Activated CD8-positive, alpha-beta memory T cell treated with anti-CD3 and anti-CD28 coated beads, Interleukin-2, amount 50 U/mL, for 1 hour (primary cell): ENCODE data around the gene MBD4.

Experiments
- DNase-seq: peaks from one replicate; pipeline ENCODE4 v3.0.0-alpha.2; 2020; ENCODE audit errors: extremely low read depth

The MBD4 gene

DNA sequence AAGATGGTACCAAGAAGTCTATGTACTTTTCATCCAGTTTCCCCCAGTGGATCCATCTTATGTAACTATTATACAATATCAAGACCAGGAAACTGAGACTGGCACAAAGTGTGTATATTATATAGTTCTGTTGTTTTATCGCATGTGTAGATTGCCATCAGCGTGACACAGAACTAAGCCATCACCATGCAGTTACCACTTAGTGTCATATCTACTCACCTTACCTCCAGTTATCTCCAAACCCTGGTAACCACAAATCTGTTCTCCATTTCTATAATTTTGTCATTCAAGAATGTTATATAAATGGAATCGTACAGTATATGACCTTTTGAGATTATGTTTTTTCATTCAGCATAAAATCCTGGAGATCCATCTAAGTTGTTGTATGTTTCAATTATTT is 23.3 kb upstream of the MBD4 start:
- no peak for DNase-seq

DNA sequence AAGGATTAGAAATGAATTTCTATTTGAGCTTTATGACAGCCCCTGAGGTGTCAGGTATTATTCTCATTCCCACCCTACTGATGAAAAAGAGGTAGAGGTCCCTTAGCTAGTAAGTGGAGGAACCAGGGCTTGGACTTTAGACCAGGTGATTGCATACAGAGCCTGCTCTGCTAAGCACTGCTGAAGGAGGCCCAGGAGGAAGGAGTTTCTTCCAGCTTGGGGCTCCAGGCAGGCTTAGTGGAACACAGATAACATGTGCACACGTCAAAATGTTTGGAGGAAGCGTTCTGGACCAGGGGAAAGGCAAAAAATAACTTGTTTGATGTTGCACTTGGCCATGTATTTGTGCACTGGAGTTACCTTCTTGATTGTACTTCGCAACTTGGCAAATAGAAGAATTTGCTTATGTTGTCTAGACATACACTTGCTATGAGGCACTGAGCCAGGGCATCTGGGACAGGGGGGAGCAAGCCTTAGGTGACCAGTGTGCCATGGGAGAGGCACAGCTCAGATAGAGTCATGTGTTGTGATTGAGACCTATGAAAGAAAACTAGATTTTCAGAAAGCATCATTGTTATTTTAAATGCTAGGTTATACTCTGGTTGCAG is 22.7 kb upstream of the MBD4 start:
- DNase-seq = no peak

DNA sequence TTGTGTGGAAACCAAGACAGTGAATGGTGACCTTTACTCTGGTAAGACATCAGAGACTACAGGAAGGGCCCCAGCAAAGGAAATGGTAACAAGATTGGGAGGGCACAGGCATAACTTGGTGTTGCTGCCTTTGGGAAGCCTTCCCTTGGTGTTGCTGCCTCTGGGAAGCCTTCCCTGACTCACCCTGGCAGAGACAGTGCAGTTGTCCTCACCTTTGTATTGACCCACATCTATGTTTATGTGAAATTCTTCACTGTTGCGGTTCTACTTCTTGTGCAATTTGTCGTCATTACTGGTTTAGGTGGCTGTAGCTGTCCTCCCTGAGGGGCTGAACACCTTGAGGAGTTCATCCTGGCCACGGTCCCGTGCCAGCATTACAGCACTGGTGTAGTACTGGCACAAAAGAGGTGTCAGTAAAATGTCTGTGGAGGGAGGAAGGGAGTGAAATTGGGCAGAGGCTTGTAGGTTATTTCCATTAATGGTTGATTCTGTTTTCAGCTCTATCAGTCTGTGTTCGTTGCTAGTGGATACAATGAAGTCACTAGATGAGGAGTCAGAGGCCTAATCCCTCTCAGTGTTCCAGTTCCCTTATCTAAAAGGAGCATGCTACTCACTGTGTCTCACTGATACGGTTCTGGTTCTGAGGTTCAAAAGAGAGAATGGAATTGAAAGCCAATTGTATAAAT is 21.9 kb upstream of the MBD4 start:
- no peak for DNase-seq

DNA sequence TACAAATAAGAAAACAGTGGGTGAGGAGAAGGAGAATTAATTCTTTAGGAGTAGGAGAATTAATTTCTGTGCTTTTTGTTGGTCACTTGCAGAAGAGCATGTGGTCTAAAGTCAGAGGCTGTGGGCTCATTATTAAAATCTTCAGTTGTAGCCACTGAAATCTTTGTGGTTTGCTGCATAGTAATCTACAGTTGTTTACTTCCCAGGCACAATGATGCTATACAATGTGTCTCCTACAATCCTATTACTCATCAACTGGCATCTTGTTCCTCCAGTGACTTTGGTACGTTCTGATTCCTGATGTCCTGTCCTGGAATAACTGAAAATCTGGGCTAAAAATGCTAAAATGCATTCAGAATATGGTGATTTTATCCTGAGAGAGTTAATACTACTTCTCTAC is 21.3 kb upstream of the MBD4 start:
- DNase-seq = no peak

DNA sequence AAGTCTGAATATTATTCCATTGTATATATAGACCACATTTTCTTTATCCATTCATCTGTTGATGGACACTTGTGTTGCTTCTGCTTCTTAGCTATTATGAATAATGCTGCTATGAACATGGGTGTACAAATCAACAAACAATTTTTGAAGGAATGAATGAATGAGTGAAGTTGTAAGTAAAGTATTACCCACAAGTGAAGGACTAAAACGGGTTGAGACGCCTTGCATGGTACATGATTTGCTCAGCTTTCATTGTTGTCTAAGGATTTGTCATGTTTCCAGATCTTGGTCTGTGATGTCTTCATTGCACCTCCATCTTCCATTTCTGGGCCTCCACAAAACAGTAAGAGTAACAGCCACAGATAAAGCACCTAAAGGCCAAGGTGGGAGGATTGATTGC is 20.8 kb upstream of the MBD4 start:
- no peak for DNase-seq

DNA sequence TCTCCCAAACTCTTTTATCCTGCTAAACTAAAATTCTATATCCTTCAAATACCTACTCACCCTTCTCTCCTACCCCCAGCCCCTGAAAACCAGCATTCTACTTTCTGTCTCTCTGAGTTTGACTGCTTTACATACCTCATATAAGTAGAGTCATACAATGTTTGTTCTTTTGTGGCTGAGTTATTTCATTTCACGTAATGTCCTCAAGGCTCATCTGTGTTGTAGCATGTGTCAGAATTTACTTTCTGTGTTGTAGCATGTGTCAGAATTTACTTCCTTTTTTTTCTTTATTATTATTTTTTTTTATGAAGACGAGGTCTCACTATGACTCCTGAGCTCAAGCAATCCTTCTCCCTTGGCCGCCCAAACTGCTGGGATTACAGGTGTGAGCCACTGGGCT is 20.4 kb upstream of the MBD4 start:
- no peak for DNase-seq

DNA sequence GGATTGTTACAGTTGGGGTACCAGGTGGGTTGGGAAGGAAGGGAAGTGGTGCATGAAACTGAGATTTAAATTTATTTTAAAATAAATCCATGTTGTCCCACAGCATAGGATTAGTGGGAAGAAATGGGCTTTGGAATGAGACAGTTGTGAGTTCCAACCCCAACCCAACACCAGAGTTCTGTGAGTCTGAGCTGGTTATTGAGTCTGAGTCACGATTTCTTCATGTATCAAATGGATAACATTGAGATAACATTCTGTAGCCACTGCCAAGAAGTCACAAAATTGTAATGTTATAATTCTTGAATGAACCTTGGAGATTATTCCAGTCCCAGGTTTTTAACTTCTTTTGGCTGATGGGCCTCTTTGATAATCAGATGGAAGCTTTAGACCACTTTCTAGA is 14.0 kb upstream of the MBD4 start:
- DNase-seq = no peak

DNA sequence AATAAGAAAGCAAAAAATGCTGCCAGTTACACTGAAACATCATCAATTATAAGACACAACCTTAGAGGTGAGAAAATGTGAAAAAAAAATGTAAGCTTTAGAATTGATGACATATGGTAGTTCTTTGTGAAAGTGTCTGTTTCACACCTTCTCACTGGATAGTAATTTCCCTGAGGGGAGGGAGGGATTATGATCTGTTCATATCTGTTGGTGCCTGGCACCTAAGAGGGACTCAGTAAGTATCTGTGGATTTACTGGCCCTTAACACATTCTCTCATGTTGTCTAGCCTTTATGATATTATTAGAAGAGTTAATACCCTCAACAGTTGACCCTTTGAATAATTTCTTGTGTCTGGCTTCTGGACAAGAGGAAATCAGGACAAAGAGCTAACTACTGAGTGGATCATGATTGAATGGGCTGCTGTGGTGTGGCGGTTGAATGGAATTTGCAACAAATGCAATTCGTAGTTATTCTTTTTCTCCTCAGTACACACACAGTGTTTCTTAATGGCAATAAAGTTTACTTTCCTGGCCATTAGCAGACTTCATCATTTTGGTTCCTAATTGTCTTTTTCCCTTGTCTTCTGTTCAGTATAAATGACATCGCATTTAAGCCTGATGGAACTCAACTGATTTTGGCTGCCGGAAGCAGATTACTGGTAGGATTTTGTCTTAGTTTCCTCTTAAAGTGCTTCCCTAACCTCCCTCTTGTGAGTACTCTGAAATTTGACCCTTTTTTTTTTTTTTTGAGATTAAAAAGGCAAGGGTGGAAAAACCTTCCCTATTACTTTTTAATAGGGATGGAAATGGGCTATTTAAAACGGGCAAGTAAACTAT is 9.7 kb upstream of the MBD4 start:
- DNase-seq = no peak

DNA sequence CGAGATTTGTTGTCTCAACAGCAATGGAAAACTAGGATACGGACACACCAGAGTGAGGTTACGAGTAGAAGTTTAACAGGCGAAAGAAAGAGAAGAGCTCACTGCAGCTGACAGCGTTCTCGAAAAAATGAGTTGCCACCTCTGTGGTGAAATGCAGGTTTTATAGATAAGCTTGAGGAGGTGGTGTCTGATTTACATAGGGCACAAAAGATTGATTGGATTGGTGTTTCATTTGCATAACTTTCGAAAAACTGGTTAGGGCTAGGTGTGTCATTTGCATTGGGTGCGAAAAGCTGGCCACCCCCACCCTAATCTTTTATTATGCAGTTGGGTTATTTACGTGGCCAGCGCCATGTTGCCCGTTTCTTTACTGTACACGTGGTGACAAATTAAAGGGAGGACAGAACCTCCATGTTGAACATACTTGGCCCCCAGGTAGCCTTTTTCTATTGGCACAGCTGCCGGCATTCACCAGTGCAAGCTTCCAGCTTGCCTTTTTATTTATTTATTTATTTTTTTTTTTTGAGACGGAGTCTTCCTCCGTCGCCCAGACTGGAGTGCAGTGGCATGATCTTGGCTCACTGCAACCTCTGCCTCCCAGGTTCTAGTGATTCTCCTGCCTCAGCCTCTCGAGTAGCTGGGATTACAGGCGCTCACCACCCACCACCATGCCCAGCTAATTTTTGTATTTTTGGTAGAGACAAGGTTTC is 8.6 kb upstream of the MBD4 start:
- DNase-seq = no peak

DNA sequence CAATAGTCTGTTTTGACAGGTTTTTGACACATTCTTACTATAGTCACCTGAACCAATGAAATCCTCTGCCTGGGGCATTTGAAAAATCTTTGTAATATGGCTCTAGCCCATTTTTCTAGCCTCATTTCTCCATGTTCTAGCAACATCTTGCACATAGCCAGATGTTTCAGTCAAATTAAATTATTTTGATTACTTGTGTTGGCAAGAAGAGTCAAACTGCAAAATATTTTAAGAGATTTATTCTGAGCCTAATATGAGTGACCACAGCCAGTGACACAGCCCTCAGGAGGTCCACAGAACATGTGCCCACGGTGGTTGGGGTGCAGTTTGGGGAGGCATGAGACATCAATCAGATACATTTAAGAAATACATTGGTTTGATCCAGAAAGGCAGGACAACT is 7.2 kb upstream of the MBD4 start:
- no peak for DNase-seq

DNA sequence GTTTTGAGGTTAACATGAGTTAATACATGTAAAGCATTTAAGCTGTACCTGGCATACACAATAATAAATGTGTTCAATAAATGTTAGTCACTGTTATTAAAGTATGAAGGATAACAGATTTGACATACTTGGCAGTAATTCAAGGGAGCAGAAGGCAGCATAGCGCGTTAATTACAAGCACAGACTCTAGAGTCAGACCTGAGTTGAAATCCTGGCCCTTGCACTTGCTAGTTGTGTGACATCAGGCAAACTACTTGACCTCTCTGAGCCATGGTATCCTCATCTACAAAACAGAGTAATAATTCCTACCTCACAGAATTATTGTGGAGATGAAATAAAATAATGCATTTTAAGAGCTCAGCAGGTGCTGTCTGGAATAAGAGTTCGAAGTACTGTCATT is 5.7 kb upstream of the MBD4 start:
- no peak for DNase-seq

DNA sequence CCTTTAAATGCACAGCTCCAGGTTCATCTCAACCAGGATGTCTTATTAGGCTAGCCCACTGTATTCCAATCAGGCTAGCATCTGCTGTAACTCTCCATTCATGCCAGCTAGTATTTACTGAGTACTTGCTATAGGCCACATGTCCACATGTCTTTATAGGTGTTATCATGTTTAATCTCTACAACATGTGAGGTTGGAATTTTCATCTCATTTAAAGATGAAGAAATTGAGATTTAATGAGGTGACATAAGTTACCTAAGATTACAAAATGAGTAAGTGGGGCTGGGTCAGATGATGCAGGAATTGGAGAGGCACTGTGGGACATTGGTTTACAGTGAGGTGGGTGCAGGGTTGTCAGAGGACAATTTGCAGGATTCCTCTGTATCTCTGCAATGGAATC is 3.2 kb upstream of the MBD4 start:
- no peak for DNase-seq

DNA sequence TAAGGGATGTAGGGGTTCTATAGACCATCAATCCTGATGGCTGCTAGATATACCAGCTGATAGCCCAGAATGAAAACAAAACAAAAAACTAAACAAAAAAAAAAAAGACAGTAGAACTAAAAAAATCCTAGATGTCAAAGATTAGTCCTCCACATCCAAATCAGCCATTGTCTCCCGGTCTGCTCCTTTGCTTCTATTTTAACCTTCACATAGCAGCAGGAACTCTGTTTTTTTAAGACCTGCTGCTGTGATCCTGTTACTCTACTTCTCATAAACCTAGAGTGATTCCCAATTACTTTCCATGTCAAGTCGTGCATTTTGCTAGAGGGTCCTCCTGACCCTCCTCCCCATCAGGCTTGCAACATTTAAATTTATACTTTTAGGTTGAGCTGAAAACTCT is 2.7 kb upstream of the MBD4 start:
- DNase-seq = no peak

DNA sequence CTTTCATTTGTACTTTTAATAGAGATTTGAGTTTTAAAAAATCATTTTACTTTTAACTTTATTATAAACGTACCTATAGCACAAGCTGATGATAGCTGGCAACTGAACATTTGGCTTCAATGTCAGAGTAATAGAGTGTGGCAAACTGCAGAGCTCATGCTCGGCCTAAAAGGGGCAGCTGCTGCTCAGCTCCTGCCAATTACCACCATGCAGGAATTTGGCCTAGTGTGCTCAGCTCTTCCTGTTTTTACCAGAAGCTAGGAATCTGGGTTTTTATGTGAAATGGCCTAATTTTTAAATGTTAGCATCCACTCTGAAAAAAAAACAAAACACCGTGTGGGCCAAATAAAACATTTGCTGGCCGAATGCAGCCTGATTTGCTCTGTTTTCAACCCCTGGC is 2.0 kb upstream of the MBD4 start:
- no peak for DNase-seq

DNA sequence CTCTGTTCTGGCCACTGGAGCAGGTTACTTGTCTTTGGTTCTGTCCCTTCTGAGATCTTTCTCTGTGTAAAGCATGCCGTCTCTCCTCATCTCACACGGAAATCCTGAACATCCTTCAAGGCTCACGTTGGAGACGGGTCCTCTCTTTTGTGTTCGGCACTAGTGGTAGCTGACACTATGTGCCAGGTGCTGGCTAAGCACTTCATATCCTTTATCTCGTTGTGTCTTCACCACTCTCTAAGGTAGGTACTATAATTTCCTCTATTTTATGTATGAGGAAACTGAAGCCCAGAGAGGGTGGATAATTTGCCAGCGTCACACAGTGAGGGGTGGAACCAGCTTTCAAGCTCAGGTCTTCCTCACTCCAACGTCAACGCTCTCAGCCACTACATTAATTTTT is 1.5 kb upstream of the MBD4 start:
- DNase-seq = no peak

DNA sequence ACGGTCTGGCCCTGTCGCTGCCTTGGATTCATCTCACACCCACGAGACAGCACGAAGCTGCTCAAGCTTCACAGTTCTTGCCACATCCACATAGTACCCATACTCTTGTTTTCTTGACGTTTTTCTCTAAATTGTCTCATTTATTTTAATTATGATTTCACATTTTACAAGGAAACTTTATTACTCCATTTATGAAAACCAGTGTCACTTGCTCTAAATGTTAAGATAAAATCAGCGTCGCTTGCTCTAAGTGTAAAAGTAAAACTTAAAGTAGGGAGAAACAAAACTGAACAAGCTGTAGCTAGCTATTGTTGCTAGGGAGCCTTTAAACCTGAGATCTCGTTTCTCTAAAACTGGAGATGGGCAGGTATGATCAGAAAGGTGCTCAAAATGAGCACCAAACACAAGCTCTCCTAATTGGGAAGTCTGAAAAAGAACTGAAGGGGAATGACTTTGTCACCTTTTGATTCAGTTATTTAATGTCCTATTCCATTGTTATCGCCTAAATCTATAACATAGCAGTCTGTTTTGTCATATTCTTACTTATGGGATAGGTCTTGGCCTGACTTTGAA is 956 bp upstream of the MBD4 start:
- DNase-seq = no peak

DNA sequence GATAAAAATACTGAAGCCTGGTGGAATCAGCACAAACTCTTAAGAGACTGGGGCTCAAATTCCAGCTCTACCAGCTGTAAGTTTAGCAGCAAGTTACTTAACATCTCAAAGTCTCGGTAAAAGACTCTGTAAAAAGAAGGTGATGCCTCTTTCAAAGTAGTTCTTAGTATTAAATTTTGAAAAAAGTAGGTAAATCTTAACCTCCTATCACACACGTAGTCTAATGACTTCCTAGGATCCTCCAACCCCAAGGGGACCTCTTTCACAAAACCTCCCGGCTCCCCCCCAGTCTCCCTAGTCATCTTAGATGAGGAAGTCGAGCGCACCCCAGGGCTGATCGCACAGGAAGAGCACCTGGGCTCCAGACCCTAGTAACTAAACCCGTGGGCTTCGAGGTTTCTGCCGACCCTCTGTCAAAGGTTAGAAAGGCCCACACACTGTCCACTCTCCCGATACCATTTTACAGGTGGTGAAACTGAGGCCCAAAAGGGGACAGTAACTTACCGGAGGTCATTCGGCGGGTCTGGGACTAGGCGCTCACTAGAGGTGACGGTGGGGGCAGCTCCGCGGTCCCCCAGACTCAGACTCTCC is 427 bp downstream of the MBD4 start:
- DNase-seq = peak; percentile 9

DNA sequence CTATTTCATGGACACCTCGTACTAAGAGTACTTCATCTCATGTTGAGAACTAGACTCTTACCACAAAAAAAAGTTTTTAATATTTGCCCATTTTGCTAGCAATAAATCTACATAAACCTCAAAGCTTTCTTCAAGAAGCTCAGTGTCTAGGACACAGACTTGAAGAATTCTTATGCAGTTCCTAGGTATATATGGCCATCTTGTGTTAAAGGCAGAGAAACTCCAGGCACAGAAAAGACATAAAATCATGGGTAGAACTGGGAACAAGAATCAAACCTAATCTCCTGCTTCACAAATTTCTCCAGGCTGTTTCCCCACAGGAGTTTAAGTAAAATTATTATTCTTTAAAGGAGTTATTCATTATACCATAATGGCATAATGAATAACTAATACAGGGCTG is 4.4 kb downstream of the MBD4 start:
- DNase-seq = no peak

DNA sequence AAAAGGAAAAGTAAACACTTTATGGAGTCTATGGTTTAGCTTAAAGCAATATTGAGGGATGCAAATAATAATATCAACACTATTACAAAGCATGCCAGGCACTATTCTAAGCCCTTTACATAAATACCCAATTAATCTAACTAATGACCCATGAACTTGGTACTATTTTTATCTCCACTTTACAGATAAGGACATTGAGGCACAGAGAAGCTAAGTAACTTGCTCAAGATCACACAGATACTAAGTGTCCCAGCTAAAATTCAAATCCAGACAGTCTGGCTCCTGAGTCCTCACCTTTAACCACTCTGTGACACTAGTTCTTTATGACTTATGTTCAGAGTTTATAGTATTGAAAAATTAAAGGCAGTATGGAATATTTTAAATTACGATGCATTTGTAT is 5.6 kb downstream of the MBD4 start:
- DNase-seq = no peak

DNA sequence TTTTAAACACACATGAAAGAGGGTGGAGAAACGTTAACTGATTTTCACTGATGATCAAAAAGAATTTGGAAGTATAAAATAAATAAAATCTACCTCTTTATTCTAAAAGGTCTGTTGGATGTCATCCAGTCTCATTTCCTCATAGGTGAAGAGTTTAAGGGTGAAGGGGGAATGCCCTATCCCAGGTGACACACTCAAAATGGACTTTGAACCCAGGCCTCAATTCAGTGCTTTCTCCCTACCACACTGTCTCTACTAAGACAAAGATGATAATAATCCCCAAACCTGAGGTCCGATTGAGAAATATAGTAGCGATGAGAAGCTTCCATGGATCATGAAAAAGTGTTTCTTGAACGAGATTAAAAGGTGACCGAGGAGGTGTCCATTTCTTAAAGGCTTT is 6.2 kb downstream of the MBD4 start:
- no peak for DNase-seq

DNA sequence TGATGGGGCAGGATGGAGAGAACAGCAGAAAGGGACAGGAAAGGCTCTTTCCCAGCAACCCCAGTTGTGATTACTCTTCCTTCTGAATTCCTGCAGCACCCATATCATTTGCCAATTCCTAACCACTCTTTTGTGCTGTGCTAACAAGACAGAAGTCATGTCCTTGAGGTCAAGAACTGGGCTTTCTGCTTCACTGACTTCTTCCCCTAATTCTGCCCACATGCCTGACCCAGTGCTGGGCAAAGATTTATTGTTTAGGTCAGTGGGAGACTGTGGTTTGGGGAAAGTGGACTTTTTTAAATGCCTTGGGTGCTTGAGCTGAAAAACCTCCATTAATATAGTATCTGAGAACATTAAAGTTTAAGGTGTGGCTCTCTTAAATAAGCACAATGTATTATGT is 7.1 kb downstream of the MBD4 start:
- no peak for DNase-seq

DNA sequence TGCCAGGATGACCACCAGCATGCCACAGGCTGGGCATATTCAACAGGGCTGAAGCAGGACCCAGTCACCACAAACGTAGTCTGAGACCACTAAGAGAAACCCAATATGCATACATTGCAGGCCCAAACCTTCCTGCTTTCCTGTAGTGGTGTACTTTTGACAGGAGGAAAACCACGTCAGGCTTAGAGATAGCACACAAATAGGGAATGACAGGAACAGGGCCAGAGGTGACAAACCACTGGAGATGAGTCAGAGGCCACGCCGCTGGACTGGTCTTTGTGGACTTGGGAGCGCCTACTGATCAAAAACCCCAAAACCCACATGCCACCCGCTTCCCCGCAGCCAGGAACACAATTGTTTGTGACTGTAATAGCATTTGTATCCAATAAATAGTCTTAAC is 7.7 kb downstream of the MBD4 start:
- no peak for DNase-seq
